Calu3 (cell line): ENCODE results near the gene COL4A2. TPM values are rescaled to one million over a fixed set of nuclear protein-coding genes. Genes with fewer than 3 reads are reported as not detected.

Source experiments
- BruUV-seq: library from RNA; stranded (reverse); fragments of 400-500 nt; replicated peaks from 2 replicates; lab custom pipeline; 2021; lab: Mats Ljungman, UMichigan
- CTCF ChIA-PET: fragments of 300-600 bp; sonication (Branson Sonifier 250); formaldehyde crosslinking; loops from one replicate; lab custom pipeline; 2022; ENCODE audit warnings: antibody characterized with exemption; lab: Charles Lee
- DNase-seq: peaks from one replicate; pipeline ENCODE4 v3.0.0; 2022
- H3K27ac Mint-ChIP-seq: one replicate; pipeline ENCODE4 v1.8.0; 2022; ENCODE audit warnings: mixed read lengths; ENCODE audit not compliant: unreplicated experiment
- H3K27me3 Mint-ChIP-seq: one replicate; pipeline ENCODE4 v1.8.0; 2022; ENCODE audit warnings: mixed read lengths; ENCODE audit not compliant: unreplicated experiment
- H3K36me3 Mint-ChIP-seq: one replicate; pipeline ENCODE4 v1.8.0; 2022; ENCODE audit warnings: mild to moderate bottlenecking, moderate library complexity, mixed read lengths; ENCODE audit not compliant: insufficient read depth, unreplicated experiment
- H3K4me1 Mint-ChIP-seq: one replicate; pipeline ENCODE4 v1.8.0; 2022; ENCODE audit warnings: mild to moderate bottlenecking, low read depth, mixed read lengths; ENCODE audit not compliant: unreplicated experiment
- H3K4me3 Mint-ChIP-seq: one replicate; pipeline ENCODE4 v1.8.0; 2022; ENCODE audit warnings: mild to moderate bottlenecking, low read depth, moderate library complexity, mixed read lengths; ENCODE audit not compliant: unreplicated experiment
- H3K9me3 Mint-ChIP-seq: one replicate; pipeline ENCODE4 v1.8.0; 2022; ENCODE audit warnings: low read depth, mixed read lengths; ENCODE audit not compliant: unreplicated experiment
- CTCF ChIP-seq: fragments of 200-600 bp; IDR thresholded peaks from one replicate; pipeline ENCODE4 v1.8.0; 2022; ENCODE audit warnings: antibody characterized with exemption; ENCODE audit not compliant: unreplicated experiment
- intact Hi-C: fragments of 100-400 bp; cut with micrococcal nuclease; formaldehyde crosslinking; loops from one replicate; pipeline ENCODE4 v1.10.0; 2022; ENCODE audit not compliant: unreplicated experiment
- total RNA-seq: library from RNA; stranded (reverse); gene quantifications from 2 replicates; pipeline ENCODE4 v1.2.3, GENCODE V29; 2022

COL4A2 gene
- total RNA-seq, 1 experiment from 2014 or later, result 0.42 TPM

GRCh38 chr13:110298505-110299282, 8.4 kb upstream of the COL4A2 start:
- H3K36me3 Mint-ChIP-seq, result no peaks in the 10 kb centered on the region
- H3K27me3 Mint-ChIP-seq, result no peaks in the 10 kb centered on the region
- H3K9me3 Mint-ChIP-seq, result peaks cover 4% of the 10 kb centered on the region
- no peak overlapping the region for H3K27ac Mint-ChIP-seq
- no peak for DNase-seq
- no peaks in the 10 kb centered on the region for H3K4me1 Mint-ChIP-seq
- H3K4me3 Mint-ChIP-seq, result no peak overlapping the region
- intact Hi-C loops, result no loop called here
- CTCF ChIA-PET, result no interaction called here
- no peak for TF ChIP-seq CTCF
- BruUV-seq, result no TSS peak

GRCh38 chr13:110299283-110299840, 7.7 kb upstream of the COL4A2 start:
- peaks cover 4% of the 10 kb centered on the region for H3K9me3 Mint-ChIP-seq
- no TSS peak for BruUV-seq
- intact Hi-C loops, result no loop called here
- TF ChIP-seq CTCF, result no peak
- no peak for DNase-seq
- no peaks in the 10 kb centered on the region for H3K27me3 Mint-ChIP-seq
- H3K36me3 Mint-ChIP-seq, result no peaks in the 10 kb centered on the region
- H3K4me3 Mint-ChIP-seq, result no peak overlapping the region
- CTCF ChIA-PET, result no interaction called here
- no peaks in the 10 kb centered on the region for H3K4me1 Mint-ChIP-seq
- no peak overlapping the region for H3K27ac Mint-ChIP-seq

- no TSS peak for BruUV-seq
- H3K4me3 Mint-ChIP-seq, result no peak overlapping the region
- no peaks in the 10 kb centered on the region for H3K4me1 Mint-ChIP-seq
- intact Hi-C loops, result no loop called here
- H3K27me3 Mint-ChIP-seq, result no peaks in the 10 kb centered on the region
- TF ChIP-seq CTCF, result no peak
- CTCF ChIA-PET, result no interaction called here
- H3K27ac Mint-ChIP-seq, result no peak overlapping the region
- H3K9me3 Mint-ChIP-seq, result peaks cover 4% of the 10 kb centered on the region
- no peaks in the 10 kb centered on the region for H3K36me3 Mint-ChIP-seq
- DNase-seq, result no peak
Observed at GRCh38 chr13:110300090-110300815, 6.8 kb upstream of the COL4A2 start.

GRCh38 chr13:110301083-110301482, 6.0 kb upstream of the COL4A2 start:
- no peak for DNase-seq
- CTCF ChIA-PET, result no interaction called here
- no peak for TF ChIP-seq CTCF
- Mint-ChIP-seq H3K27ac (no peak overlapping the region), H3K27me3 (no peaks in the 10 kb centered on the region), H3K36me3 (no peaks in the 10 kb centered on the region), H3K9me3 (peaks cover 4% of the 10 kb centered on the region), H3K4me1 (no peaks in the 10 kb centered on the region), H3K4me3 (no peak overlapping the region)
- no TSS peak for BruUV-seq
- intact Hi-C loops, result no loop called here
